ENCODE results near the gene ACACB.

Gene ACACB

GRCh38 chr12:109110988-109111495, 5.3 kb upstream of the ACACB start:
- DNase-seq (ENCODE audit: low read depth in 2 of 2), result no peak

- DNase-seq (ENCODE audit: low read depth in 2 of 2), result no peak
Observed at GRCh38 chr12:109112720-109113465, 3.5 kb upstream of the ACACB start.

- no peak for DNase-seq (ENCODE audit: low read depth in 2 of 2)
Observed at GRCh38 chr12:109113661-109114321, 2.6 kb upstream of the ACACB start.

- no peak for DNase-seq (ENCODE audit: low read depth in 2 of 2)
Observed at GRCh38 chr12:109114644-109115043, 1.7 kb upstream of the ACACB start.

- no peak for DNase-seq (ENCODE audit: low read depth in 2 of 2)
Observed at GRCh38 chr12:109115404-109115757, 1.0 kb upstream of the ACACB start.

GRCh38 chr12:109116611-109116949, 193 bp downstream of the ACACB start:
- no peak for DNase-seq (ENCODE audit: low read depth in 2 of 2)

- no peak for DNase-seq (ENCODE audit: low read depth in 2 of 2)
Observed at GRCh38 chr12:109120095-109120494, 3.7 kb downstream of the ACACB start.

- no peak for DNase-seq (ENCODE audit: low read depth in 2 of 2)
Observed at GRCh38 chr12:109120557-109120956, 4.2 kb downstream of the ACACB start.

- DNase-seq (ENCODE audit: low read depth in 2 of 2), result no peak
Observed at GRCh38 chr12:109121346-109121880, 5.0 kb downstream of the ACACB start.

GRCh38 chr12:109124878-109125648, 8.7 kb downstream of the ACACB start:
- DNase-seq (ENCODE audit: low read depth in 2 of 2), result no peak

- DNase-seq (ENCODE audit: low read depth in 2 of 2), result no peak
Observed at GRCh38 chr12:109125791-109126190, 9.4 kb downstream of the ACACB start.

GRCh38 chr12:109126784-109127183, 10.4 kb downstream of the ACACB start:
- no peak for DNase-seq (ENCODE audit: low read depth in 2 of 2)

- DNase-seq (ENCODE audit: low read depth in 2 of 2), result no peak
Observed at GRCh38 chr12:109127533-109128242, 11.3 kb downstream of the ACACB start.

GRCh38 chr12:109130297-109131153, 14.1 kb downstream of the ACACB start:
- no peak for DNase-seq (ENCODE audit: low read depth in 2 of 2)

- DNase-seq (ENCODE audit: low read depth in 2 of 2), result no peak
Observed at GRCh38 chr12:109131154-109132050, 15.0 kb downstream of the ACACB start.

GRCh38 chr12:109134186-109134917, 18.0 kb downstream of the ACACB start:
- no peak for DNase-seq (ENCODE audit: low read depth in 2 of 2)

GRCh38 chr12:109137055-109137454, 20.7 kb downstream of the ACACB start:
- DNase-seq (ENCODE audit: low read depth in 2 of 2), result no peak

GRCh38 chr12:109139360-109139759, 23.0 kb downstream of the ACACB start:
- DNase-seq (ENCODE audit: low read depth in 2 of 2), result no peak

GRCh38 chr12:109139791-109140190, 23.4 kb downstream of the ACACB start:
- DNase-seq (ENCODE audit: low read depth in 2 of 2), result no peak

Data from stimulated activated CD4-positive, alpha-beta T cell treated with anti-CD3 and anti-CD28 coated beads, Interleukin-1b, Interleukin-23, amount 100 ng/mL, for 1 hour (primary cell).